Lung (tissue), 12 donors: Measurements from ENCODE around the gene MINDY3. TPM values are rescaled to one million over a fixed set of nuclear protein-coding genes. Genes with fewer than 3 reads are reported as not detected.

ENCODE experiments used
- ATAC-seq: fragments of 200-7000 bp; cut with Tn5 transposase; one replicate; pipeline ENCODE4 v1.9.1; 2020; ENCODE audit warnings: moderate number of reproducible peaks; ENCODE audit not compliant: insufficient read depth, low FRiP score
- DNase-seq, 3 donors: peaks; one replicate each; pipeline ENCODE4 v3.0.0-alpha.2; 2013 to 2017
- H3K27ac ChIP-seq, 2 donors: one replicate each; pipeline ENCODE4 v1.5.1; 2013; ENCODE audit warnings: mild to moderate bottlenecking in 2 of 2, moderate library complexity in 2 of 2, control low read depth in 1 of 2, inconsistent platforms in 1 of 2, low read depth in 1 of 2, low read length in 1 of 2
- H3K27me3 ChIP-seq, 3 donors: one replicate each; pipeline ENCODE4 v1.5.1; 2013; ENCODE audit warnings: low read length in 2 of 3; ENCODE audit not compliant: control insufficient read depth in 3 of 3, insufficient read depth in 3 of 3
- H3K36me3 ChIP-seq, 4 donors: one replicate each; pipeline ENCODE4 v1.5.1; 2013; ENCODE audit warnings: low read length in 4 of 4, mild to moderate bottlenecking in 1 of 4, moderate library complexity in 1 of 4; ENCODE audit not compliant: control insufficient read depth in 4 of 4, insufficient read depth in 4 of 4
- H3K4me1 ChIP-seq, 5 donors: one replicate each; pipeline ENCODE4 v1.5.1; 2013; ENCODE audit warnings: low read length in 5 of 5, mild to moderate bottlenecking in 2 of 5, moderate library complexity in 1 of 5; ENCODE audit not compliant: control insufficient read depth in 5 of 5, insufficient read depth in 5 of 5
- H3K4me3 ChIP-seq: one replicate; pipeline ENCODE4 v1.5.1; 2013; ENCODE audit warnings: mild to moderate bottlenecking, control low read depth, moderate library complexity
- H3K9ac ChIP-seq, 2 donors: one replicate each; pipeline ENCODE4 v1.5.1; 2013; ENCODE audit warnings: low read length in 2 of 2, control low read depth in 1 of 2; ENCODE audit not compliant: insufficient read depth in 1 of 2
- H3K9me3 ChIP-seq, 4 donors: one replicate each; pipeline ENCODE4 v1.5.1; 2013; ENCODE audit warnings: low read length in 3 of 4, mild to moderate bottlenecking in 1 of 4, moderate library complexity in 1 of 4; ENCODE audit not compliant: control insufficient read depth in 4 of 4, insufficient read depth in 3 of 4
- CTCF ChIP-seq: IDR thresholded peaks from 2 replicates; pipeline ENCODE4 v1.5.1; 2012; ENCODE audit warnings: mild to moderate bottlenecking; ENCODE audit errors: control extremely low read depth, extremely low read depth
- WGBS, 2 donors: extraction: QIAGEN DNeasy Blood & Tissue Kit; methylation state at CpG; one replicate each; pipeline ENCODE4 v1.1.7; 2013; 5-methylcytosine and 5-hydroxymethylcytosine counted together
- polyA plus RNA-seq, 2 donors: library from polyadenylated mRNA; stranded (reverse); fragments of 200-250 nt; gene quantifications; one replicate each; pipeline ENCODE4 v1.2.1, GENCODE V29; 2013
- total RNA-seq, 2 donors: library from RNA; depleted of rRNA in 1 of 2; stranded (reverse); fragments of >200 nt in 1 of 2; gene quantifications; one replicate each; pipeline ENCODE4 v1.2.1, GENCODE V29; 2014 to 2021
- donor health status: control.
- donor health status: control.
- donor health status: Bipolar disorder and iron deficiency.
- donor health status: healthy.
- donor health status: DM: yes; HTN: yes; CAD: no.

MINDY3 gene
- total and polyA plus RNA-seq, 4 donors: 13.9 to 61.7 (median 24.6) TPM

GRCh38 chr10:15864419-15864818 is 4.1 kb upstream of the MINDY3 start:
- no peak overlapping the region for H3K4me3 ChIP-seq
- no peaks in the 10 kb centered on the region for H3K36me3 ChIP-seq
- H3K4me1 ChIP-seq: peaks cover 0 to 5% (median 0%) of the 10 kb centered on the region in 5 donors
- DNase-seq (no peak), ATAC-seq (no peak)
- no peak overlapping the region for H3K9ac ChIP-seq
- H3K9me3 ChIP-seq: peaks cover 0 to 3% (median under 1%) of the 10 kb centered on the region in 4 donors
- TF ChIP-seq CTCF: no peak
- H3K27me3 ChIP-seq: peaks cover 0 to 56% (median 53%) of the 10 kb centered on the region in 3 donors
- WGBS, 2 donors: 88 to 91% methylated on average over 2 of the region's 2 CpGs
- no peak overlapping the region for H3K27ac ChIP-seq

- peaks cover 0 to 54% (median 49%) of the 10 kb centered on the region in 3 donors for H3K27me3 ChIP-seq
- no peak overlapping the region for H3K4me3 ChIP-seq
- peaks cover 0 to 3% (median under 1%) of the 10 kb centered on the region in 4 donors for H3K9me3 ChIP-seq
- no peak for DNase-seq
- no peak overlapping the region for H3K9ac ChIP-seq
- no peaks in the 10 kb centered on the region for H3K36me3 ChIP-seq
- H3K4me1 ChIP-seq: peaks cover 0 to 11% (median 3%) of the 10 kb centered on the region in 5 donors
- TF ChIP-seq CTCF: no peak
- no peak overlapping the region for H3K27ac ChIP-seq
- no peak for ATAC-seq
Observed at GRCh38 chr10:15863733-15864132, 3.4 kb upstream of the MINDY3 start.

- no peak overlapping the region for H3K9ac ChIP-seq
- DNase-seq (no peak), ATAC-seq (no peak)
- no peak overlapping the region for H3K27ac ChIP-seq
- H3K27me3 ChIP-seq: peaks cover 0 to 50% (median 48%) of the 10 kb centered on the region in 3 donors
- no peak overlapping the region for H3K4me3 ChIP-seq
- 97 to 98% methylated on average over 1 of the region's 1 CpG for WGBS, 2 donors
- no peak for TF ChIP-seq CTCF
- peaks cover 0 to 3% (median under 1%) of the 10 kb centered on the region in 4 donors for H3K9me3 ChIP-seq
- peaks cover 0 to 15% (median 3%) of the 10 kb centered on the region in 5 donors for H3K4me1 ChIP-seq
- H3K36me3 ChIP-seq: no peaks in the 10 kb centered on the region
Observed at GRCh38 chr10:15863323-15863722, 3.0 kb upstream of the MINDY3 start.

- peaks cover 0 to 3% (median 0%) of the 10 kb centered on the region in 4 donors for H3K9me3 ChIP-seq
- peaks cover 0 to 20% (median 5%) of the 10 kb centered on the region in 5 donors for H3K4me1 ChIP-seq
- 54 to 58% methylated on average over 8 of the region's 8 CpGs for WGBS, 2 donors
- no peak for ATAC-seq
- DNase-seq: no peak
- H3K27me3 ChIP-seq: peaks cover 0 to 30% (median 28%) of the 10 kb centered on the region in 3 donors
- H3K9ac ChIP-seq: peak overlapping the region in 1 of 2 donors; percentile 2
- H3K36me3 ChIP-seq: no peaks in the 10 kb centered on the region
- TF ChIP-seq CTCF: no peak
- peak overlapping the region; percentile 77 to 79 for H3K27ac ChIP-seq
- peak overlapping the region; percentile 73 for H3K4me3 ChIP-seq
Observed at GRCh38 chr10:15860692-15861201, 440 bp upstream of the MINDY3 start.
